Psoas muscle (tissue), 8 donors: Measurements from ENCODE around the gene TUT1. TPM values are rescaled to one million over a fixed set of nuclear protein-coding genes. Genes with fewer than 3 reads are reported as not detected.

ENCODE experiments used
- ATAC-seq, 4 donors: fragments of 200-7000 bp; cut with Tn5 transposase; one replicate each; pipeline ENCODE4 v1.9.1; 2020; ENCODE audit warnings: moderate library complexity in 3 of 4, mild to moderate bottlenecking in 2 of 4
- DNase-seq, 2 donors: peaks; one replicate each; pipeline ENCODE4 v3.0.0-alpha.2; 2020
- H3K27ac ChIP-seq: fragments of 200-600 bp; one replicate; pipeline ENCODE4 v1.8.0; 2022
- H3K27me3 ChIP-seq, 3 donors: fragments of 200-600 bp in 1 of 3; one replicate each; pipeline versions ENCODE4 v1.6.1 to v1.8.0; 2013 to 2022; ENCODE audit warnings: low read length in 2 of 3, mild to moderate bottlenecking in 2 of 3, moderate library complexity in 1 of 3; ENCODE audit not compliant: insufficient read depth in 3 of 3
- H3K36me3 ChIP-seq, 2 donors: fragments of 200-600 bp in 1 of 2; one replicate each; pipeline versions ENCODE4 v1.6.1 to v1.8.0; 2013 to 2022; ENCODE audit warnings: low read depth in 1 of 2, mild to moderate bottlenecking in 1 of 2, moderate library complexity in 1 of 2; ENCODE audit not compliant: insufficient read depth in 1 of 2
- H3K4me1 ChIP-seq: fragments of 200-600 bp; one replicate; pipeline ENCODE4 v1.8.0; 2022
- H3K4me3 ChIP-seq: fragments of 200-600 bp; one replicate; pipeline ENCODE4 v1.8.0; 2022; ENCODE audit warnings: mild to moderate bottlenecking
- H3K9me3 ChIP-seq: fragments of 200-600 bp; one replicate; pipeline ENCODE4 v1.8.0; 2022
- CTCF ChIP-seq: fragments of 200-600 bp; IDR thresholded peaks from one replicate; pipeline ENCODE4 v1.8.0; 2022; ENCODE audit warnings: antibody characterized with exemption
- WGBS, 3 donors: extraction: QIAGEN DNeasy Blood & Tissue Kit; methylation state at CpG; one replicate each; pipeline versions ENCODE4 v1.1.6 to v1.1.7; 2013; 5-methylcytosine and 5-hydroxymethylcytosine counted together
- intact Hi-C, 2 donors: fragments of 100-400 bp; cut with DNase I; formaldehyde crosslinking; loops; one replicate each; pipeline versions ENCODE4 v1.11.0 to v1.14.2; 2022
- polyA plus RNA-seq, 3 donors: library from polyadenylated mRNA; stranded (reverse); fragments of 200-250 nt; gene quantifications; one replicate each; pipeline ENCODE4 v1.2.3, GENCODE V29; 2013
- total RNA-seq, 4 donors: library from RNA; stranded (reverse); fragmentation: NEBNext Ultra II Directional in 2 of 4; extraction: Animal tissue kit (Norgen Biotek cat#: 25700) in 2 of 4; gene quantifications; one replicate each; pipeline versions ENCODE4 v1.2.1 to v1.2.4, GENCODE V29; 2021 to 2023
- donor health status: healthy with polysubstance abuse.
- donor health status: DM: no; HTN: no; CAD: no; lungs with moderate emphysema.
- donor health status: Bipolar disorder and iron deficiency.
- donor health status: healthy.
- donor health status: DM: yes; HTN: yes; CAD: no.
- donor health status: DM: no; HTN: no; CAD: no.
- donor health status: DM: no; HTN: no; CAD: no.
- donor health status: DM: yes; HTN: yes; CAD: no.

The TUT1 gene
- total and polyA plus RNA-seq, 7 donors = 12.1 to 23.7 (median 15.5) TPM

GRCh38 chr11:62604460-62605120 is 13.3 kb upstream of the TUT1 start:
- peaks cover 2 to 39% of the 10 kb centered on the region in 2 donors for H3K36me3 ChIP-seq
- no peaks in the 10 kb centered on the region for H3K27me3 ChIP-seq
- H3K27ac ChIP-seq = no peak overlapping the region
- DNase-seq = peak in 1 of 2 donors; percentile 42
- no peaks in the 10 kb centered on the region for H3K9me3 ChIP-seq
- no peak for ATAC-seq
- H3K4me3 ChIP-seq = no peak overlapping the region
- intact Hi-C loops = no loop called here
- WGBS, 3 donors = 78 to 92% (median 83%) methylated on average over 12 to 13 of the region's 13 CpGs
- TF ChIP-seq CTCF = no peak
- H3K4me1 ChIP-seq = peaks cover 20% of the 10 kb centered on the region

DNA sequence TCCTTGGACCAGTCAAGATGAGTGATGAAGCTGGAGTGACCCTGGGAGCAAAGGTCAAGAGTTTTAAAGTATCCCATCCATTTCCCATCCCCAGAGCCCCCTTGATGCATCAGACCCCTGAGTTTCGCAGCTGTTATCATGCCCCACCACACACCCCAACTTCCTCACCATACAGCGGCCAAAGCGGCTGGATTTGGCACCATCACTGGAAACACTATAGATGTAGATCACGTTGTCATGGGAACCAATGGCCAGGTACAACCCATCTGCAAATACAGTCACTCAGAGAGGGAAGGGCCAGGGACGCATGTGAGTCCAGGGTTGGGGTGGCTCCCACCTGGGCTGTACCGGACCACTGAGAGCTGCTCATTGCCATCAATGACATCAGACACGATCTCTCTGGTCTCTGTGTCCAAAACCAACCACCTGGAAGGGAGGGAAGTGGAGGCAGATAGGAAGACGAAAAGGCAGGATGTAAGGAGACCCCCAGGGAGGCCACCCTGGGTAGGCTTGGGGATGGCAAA is 12.5 kb upstream of the TUT1 start:
- ATAC-seq (no peak), DNase-seq (peak in 1 of 2 donors; percentile 47)
- 92 to 96% (median 94%) methylated on average over 8 of the region's 8 CpGs for WGBS, 3 donors
- intact Hi-C loops = no loop called here
- Histone ChIP-seq H3K36me3 (peaks cover 2 to 36% of the 10 kb centered on the region in 2 donors), H3K27me3 (no peaks in the 10 kb centered on the region), H3K27ac (no peak overlapping the region), H3K4me1 (peaks cover 25% of the 10 kb centered on the region), H3K4me3 (no peak overlapping the region), H3K9me3 (no peaks in the 10 kb centered on the region)
- TF ChIP-seq CTCF = no peak

DNA sequence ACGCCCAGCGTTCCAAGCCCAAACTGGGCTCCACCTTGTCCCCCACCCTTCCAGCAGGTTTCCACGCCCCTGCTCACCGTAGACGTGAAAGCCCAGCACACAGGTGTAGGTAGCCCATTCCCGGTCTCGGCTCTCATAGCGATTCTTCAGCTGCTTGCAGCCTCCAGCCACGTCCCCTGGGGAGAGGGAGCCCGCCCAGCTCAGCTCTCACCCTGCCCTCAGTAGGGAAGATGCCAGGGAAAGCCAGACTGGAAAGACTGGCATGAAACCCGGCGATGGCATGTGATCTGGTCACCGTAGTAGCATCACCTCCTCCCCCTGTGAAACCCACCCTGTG is 11.7 kb upstream of the TUT1 start:
- Histone ChIP-seq H3K9me3 (no peaks in the 10 kb centered on the region), H3K36me3 (peaks cover 5 to 36% of the 10 kb centered on the region in 2 donors), H3K27ac (peak overlapping the region; percentile 92), H3K4me3 (peak overlapping the region; percentile 84), H3K27me3 (no peaks in the 10 kb centered on the region), H3K4me1 (peaks cover 29% of the 10 kb centered on the region)
- WGBS, 3 donors = 37 to 46% (median 38%) methylated on average over 13 of the region's 13 CpGs
- ATAC-seq = no peak
- TF ChIP-seq CTCF = no peak
- intact Hi-C loops = no loop called here
- no peak for DNase-seq

GRCh38 chr11:62602141-62603071 is 11.1 kb upstream of the TUT1 start:
- H3K36me3 ChIP-seq = peaks cover 5 to 40% of the 10 kb centered on the region in 2 donors

More at GRCh38 chr11:62602141-62603071, 11.1 kb upstream of the TUT1 start:
- Histone ChIP-seq H3K4me3 (peak overlapping the region; percentile 84), H3K4me1 (peaks cover 29% of the 10 kb centered on the region), H3K27ac (peak overlapping the region; percentile 92), H3K27me3 (no peaks in the 10 kb centered on the region), H3K9me3 (no peaks in the 10 kb centered on the region)
- intact Hi-C loops = no loop called here
- ATAC-seq (peak; percentile 24 to 76 (median 68)), DNase-seq (peak; percentile 64 to 85)
- peak; percentile 23 for TF ChIP-seq CTCF
- WGBS, 3 donors = 4 to 7% (median 5%) methylated on average over 71 to 96 of the region's 96 CpGs
